HepG2 (cell line): ENCODE measurements around the gene CTNNA1. TPM values are rescaled to one million over a fixed set of nuclear protein-coding genes. Genes with fewer than 3 reads are reported as not detected.
A peak's percentile ranks its signal among the peaks of the same experiment; 100 is the strongest.

Source experiments
- ATAC-seq: fragments of 200-7000 bp; cut with Tn5 transposase; 3 replicates; pipeline ENCODE4 v1.9.1; 2020; ENCODE audit warnings: mild to moderate bottlenecking, moderate library complexity
- BruUV-seq: library from RNA; stranded (reverse); fragments of 400-500 nt; replicated peaks from 2 replicates; lab custom pipeline; 2021; lab: Mats Ljungman, UMichigan
- CTCF ChIA-PET: fragments of 300-600 bp; formaldehyde crosslinking; extraction: SDS; loops from one replicate; lab custom pipeline; 2021; ENCODE audit warnings: low total read pairs, inconsistent platforms, low intra/inter-chr PET ratio; lab: Yijun Ruan, JAX
- POLR2A ChIA-PET: fragments of 350-600 bp; sonication (Branson Sonifier 250); formaldehyde crosslinking; loops from one replicate; lab custom pipeline; 2020; ENCODE audit warnings: antibody characterized with exemption, inconsistent platforms; lab: Yijun Ruan, JAX
- DNase-seq: peaks from one replicate; pipeline ENCODE4 v3.0.0-alpha.2; 2015; ENCODE audit warnings: low spot score
- FAIRE-seq: peaks from 3 replicates; lab custom pipeline; 2011; peaks lifted over from hg19 to GRCh38; lab: Jason Lieb, UNC
- H2AFZ ChIP-seq: one replicate; pipeline ENCODE4 v1.6.1; 2011; ENCODE audit warnings: low read length, inconsistent platforms
- H3K27ac ChIP-seq: fragments of 300-600 bp; 3 replicates; pipeline ENCODE4 v1.8.0; 2011; ENCODE audit warnings: mixed run types, mild to moderate bottlenecking, mixed read lengths, low read length, inconsistent platforms; ENCODE audit not compliant: insufficient read depth; ENCODE audit errors: extremely low read length
- H3K27me3 ChIP-seq, 2 experiments: fragments of 200-600 bp in 1 of 2; 2 replicates in 1 of 2; 3 replicates in 1 of 2; pipeline versions ENCODE4 v1.6.0 to v1.8.0; 2011; ENCODE audit warnings: low read length in 2 of 2, mild to moderate bottlenecking in 2 of 2, moderate library complexity in 2 of 2, inconsistent platforms in 1 of 2; ENCODE audit not compliant: insufficient read depth in 2 of 2, control insufficient read depth in 1 of 2
- H3K36me3 ChIP-seq, 2 experiments: fragments of 200-600 bp in 1 of 2; replicated peaks in 1 of 2; 2 replicates in 1 of 2; 3 replicates in 1 of 2; pipeline versions ENCODE4 v1.5.1 to v1.8.0; 2011; ENCODE audit warnings: low read length in 2 of 2, inconsistent platforms in 1 of 2; ENCODE audit not compliant: insufficient read depth in 2 of 2, control insufficient read depth in 1 of 2
- H3K4me1 ChIP-seq: 2 replicates; pipeline ENCODE4 v1.5.1; 2012; ENCODE audit warnings: low read length, inconsistent platforms; ENCODE audit not compliant: insufficient read depth
- H3K4me2 ChIP-seq: 2 replicates; pipeline ENCODE4 v1.6.0; 2011; ENCODE audit warnings: low read depth, low read length, inconsistent platforms
- H3K4me3 ChIP-seq, 3 experiments: fragments of 200-600 bp in 1 of 3; sonication (generic), shearing (Covaris generic) in 1 of 3; replicated peaks in 1 of 3; 2 replicates each; pipeline ENCODE4 v1.5.1; 2011 to 2016; ENCODE audit warnings: low read length in 3 of 3, inconsistent platforms in 2 of 3, low read depth in 2 of 3, mild to moderate bottlenecking in 2 of 3, control low read depth in 1 of 3, mixed read lengths in 1 of 3; ENCODE audit not compliant: insufficient read depth in 1 of 3
- H3K79me2 ChIP-seq: one replicate; pipeline ENCODE4 v1.6.1; 2011; ENCODE audit warnings: low read length, inconsistent platforms; ENCODE audit not compliant: insufficient read depth
- H3K9ac ChIP-seq: 2 replicates; pipeline ENCODE4 v1.6.0; 2011; ENCODE audit warnings: mild to moderate bottlenecking, low read depth, low read length, inconsistent platforms; ENCODE audit not compliant: insufficient read depth
- H3K9me3 ChIP-seq: 2 replicates; pipeline ENCODE4 v1.5.1; 2012; ENCODE audit warnings: mild to moderate bottlenecking, low read length
- H4K20me1 ChIP-seq: 2 replicates; pipeline ENCODE4 v1.6.0; 2011; ENCODE audit warnings: inconsistent platforms, mild to moderate bottlenecking, low read length, moderate library complexity; ENCODE audit not compliant: insufficient read depth
- EED ChIP-seq: sonication (generic); formaldehyde crosslinking; IDR thresholded peaks from 2 replicates; pipeline ENCODE4 v1.5.0; 2020; ENCODE audit warnings: mild to moderate bottlenecking, missing genetic modification reagents
- ELF4 ChIP-seq: sonication (generic); formaldehyde crosslinking; IDR thresholded peaks from 2 replicates; pipeline ENCODE4 v1.5.0; 2020; ENCODE audit warnings: missing genetic modification reagents, mild to moderate bottlenecking, moderate library complexity, borderline replicate concordance
- HNRNPK ChIP-seq: fragments of 200-400 bp; formaldehyde crosslinking; IDR thresholded peaks from 2 replicates; pipeline ENCODE4 v1.6.1; 2018; ENCODE audit warnings: low read length, low read depth, moderate library complexity, mild to moderate bottlenecking; ENCODE audit not compliant: poor library complexity, severe bottlenecking
- JUN ChIP-seq: sonication (generic); formaldehyde crosslinking; IDR thresholded peaks from 2 replicates; pipeline ENCODE4 v1.4.0; 2020; ENCODE audit warnings: mild to moderate bottlenecking, missing genetic modification reagents
- MLXIP ChIP-seq: sonication (generic); formaldehyde crosslinking; IDR thresholded peaks from 2 replicates; pipeline ENCODE4 v1.9.0; 2021; ENCODE audit warnings: missing genetic modification reagents, borderline replicate concordance
- NFKBIZ ChIP-seq: IDR thresholded peaks from 2 replicates; pipeline ENCODE4 v1.6.1; 2018; ENCODE audit warnings: missing genetic modification reagents, missing compliant biosample characterization
- PHF8 ChIP-seq: sonication (generic); formaldehyde crosslinking; IDR thresholded peaks from 2 replicates; pipeline ENCODE4 v1.5.0; 2020; ENCODE audit warnings: missing genetic modification reagents
- RXRA ChIP-seq: sonication (generic); formaldehyde crosslinking; IDR thresholded peaks from 2 replicates; pipeline ENCODE4 v1.5.1; 2020; ENCODE audit warnings: missing genetic modification reagents
- ZBTB25 ChIP-seq: IDR thresholded peaks from 2 replicates; pipeline ENCODE4 v1.6.1; 2018; ENCODE audit warnings: missing genetic modification reagents
- ZNF230 ChIP-seq: sonication (generic); formaldehyde crosslinking; IDR thresholded peaks from 2 replicates; pipeline ENCODE4 v1.4.0; 2020; ENCODE audit warnings: mild to moderate bottlenecking, missing genetic modification reagents
- ZNF232 ChIP-seq: sonication (generic); formaldehyde crosslinking; IDR thresholded peaks from 2 replicates; pipeline ENCODE4 v1.4.0; 2020; ENCODE audit warnings: missing genetic modification reagents, borderline replicate concordance
- ZNF510 ChIP-seq: sonication (generic); formaldehyde crosslinking; IDR thresholded peaks from 2 replicates; pipeline ENCODE4 v1.4.0; 2020; ENCODE audit warnings: low read depth, mild to moderate bottlenecking, missing genetic modification reagents
- ZNF577 ChIP-seq: sonication (generic); formaldehyde crosslinking; IDR thresholded peaks from 2 replicates; pipeline ENCODE4 v1.4.0; 2020; ENCODE audit warnings: mild to moderate bottlenecking, low read depth, missing genetic modification reagents, borderline replicate concordance
- WGBS: methylation state at CpG from one replicate; pipeline ENCODE4 v1.1.6; 2017; ENCODE audit warnings: low lambda C conversion rate; 5-methylcytosine and 5-hydroxymethylcytosine counted together
- in situ Hi-C: cut with HindIII; loops from 2 replicates; pipeline ENCODE4 v1.10.0; 2017; ENCODE audit warnings: low pct_unique_long_range_greater_than_20kb; ENCODE audit not compliant: extremely low pct_ligation_motif_present
- intact Hi-C: fragments of 100-400 bp; cut with micrococcal nuclease; formaldehyde crosslinking; loops from one replicate; pipeline ENCODE4 v1.10.0; 2022; ENCODE audit not compliant: unreplicated experiment
- polyA plus RNA-seq, 8 experiments: library from polyadenylated mRNA; depleted of rRNA in 3 of 8; stranded (reverse) in 7 of 8; unstranded in 1 of 8; fragments of >200 nt; fragmentation: Illumina TruSeq in 4 of 8; extraction: Trizol in 4 of 8; gene quantifications; 2 replicates each; pipeline versions ENCODE4 v1.2.1 to v1.2.3, GENCODE V29; 2011 to 2016; ENCODE audit warnings: low read depth in 4 of 8, missing spikeins in 1 of 8, mixed read lengths in 1 of 8; ENCODE audit not compliant: insufficient read depth in 1 of 8
- total RNA-seq, 5 experiments: library from RNA; depleted of rRNA; stranded (reverse); fragments of >200 nt; fragmentation: Illumina TruSeq; extraction: Trizol; gene quantifications; 2 replicates each; pipeline ENCODE4 v1.2.3, GENCODE V29; 2016; ENCODE audit warnings: low read depth in 1 of 5
- TF ChIP-seq, protein P1 (sequence below): sonication (generic); formaldehyde crosslinking; IDR thresholded peaks from 2 replicates; pipeline ENCODE4 v1.4.0; 2020; ENCODE audit warnings: missing genetic modification reagents, borderline replicate concordance
- TF ChIP-seq, protein P2 (sequence below): sonication (generic); formaldehyde crosslinking; IDR thresholded peaks from 2 replicates; pipeline ENCODE4 v1.8.0; 2023; ENCODE audit warnings: mild to moderate bottlenecking, missing genetic modification reagents

CTNNA1 gene
- total and polyA plus RNA-seq, 2 of the 13 experiments (the other 11 are each of a cell fraction or from before 2014, with no cell fraction given), result 66.8 to 162 TPM

DNA sequence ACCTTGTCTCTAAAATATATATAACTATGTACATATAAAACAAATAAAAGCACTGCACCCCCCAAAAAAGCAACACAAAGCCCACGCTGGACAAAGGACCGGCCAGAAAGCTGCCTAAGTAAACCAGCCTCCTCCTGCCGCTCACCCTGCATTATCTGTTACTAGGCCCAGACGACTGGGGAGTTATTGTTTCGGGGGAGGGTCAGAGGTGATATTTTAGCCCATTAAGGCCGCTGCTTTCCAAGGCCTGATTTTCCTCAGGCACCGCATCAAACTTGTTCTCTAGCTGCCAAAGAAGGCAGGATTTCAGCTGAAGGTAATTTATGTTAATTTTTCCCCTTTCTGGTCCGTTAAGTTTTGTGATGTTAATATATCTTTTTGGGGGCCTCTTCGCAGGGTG lies 44.0 kb upstream of the CTNNA1 start:
- peaks cover 0 to 4% of the 10 kb centered on the region in 2 experiments; a peak in 1 of 5 replicates for H3K27me3 ChIP-seq
- no peak overlapping the region for H3K27ac ChIP-seq
- no TSS peak for BruUV-seq
- no peak for FAIRE-seq
- H4K20me1 ChIP-seq, result no peaks in the 10 kb centered on the region
- CTCF ChIA-PET, result no interaction called here
- peaks cover 22% of the 10 kb centered on the region for H3K4me1 ChIP-seq
- no peak overlapping the region for H2AFZ ChIP-seq
- H3K9ac ChIP-seq, result no peak overlapping the region
- no peaks in the 10 kb centered on the region for H3K36me3 ChIP-seq
- TF ChIP-seq RXRA (CRISPR knock-in tag) (no peak), MLXIP (CRISPR knock-in tag) (no peak), ZNF510 (CRISPR knock-in tag) (no peak), ELF4 (CRISPR knock-in tag) (no peak), ZBTB25 (CRISPR knock-in tag) (no peak), JUN (CRISPR knock-in tag) (no peak), PHF8 (CRISPR knock-in tag) (no peak), NFKBIZ (CRISPR knock-in tag) (no peak), EED (no peak), ZNF577 (no peak), HNRNPK (no peak), ZNF232 (no peak), ZNF230 (no peak)
- TF ChIP-seq, protein P1, sequence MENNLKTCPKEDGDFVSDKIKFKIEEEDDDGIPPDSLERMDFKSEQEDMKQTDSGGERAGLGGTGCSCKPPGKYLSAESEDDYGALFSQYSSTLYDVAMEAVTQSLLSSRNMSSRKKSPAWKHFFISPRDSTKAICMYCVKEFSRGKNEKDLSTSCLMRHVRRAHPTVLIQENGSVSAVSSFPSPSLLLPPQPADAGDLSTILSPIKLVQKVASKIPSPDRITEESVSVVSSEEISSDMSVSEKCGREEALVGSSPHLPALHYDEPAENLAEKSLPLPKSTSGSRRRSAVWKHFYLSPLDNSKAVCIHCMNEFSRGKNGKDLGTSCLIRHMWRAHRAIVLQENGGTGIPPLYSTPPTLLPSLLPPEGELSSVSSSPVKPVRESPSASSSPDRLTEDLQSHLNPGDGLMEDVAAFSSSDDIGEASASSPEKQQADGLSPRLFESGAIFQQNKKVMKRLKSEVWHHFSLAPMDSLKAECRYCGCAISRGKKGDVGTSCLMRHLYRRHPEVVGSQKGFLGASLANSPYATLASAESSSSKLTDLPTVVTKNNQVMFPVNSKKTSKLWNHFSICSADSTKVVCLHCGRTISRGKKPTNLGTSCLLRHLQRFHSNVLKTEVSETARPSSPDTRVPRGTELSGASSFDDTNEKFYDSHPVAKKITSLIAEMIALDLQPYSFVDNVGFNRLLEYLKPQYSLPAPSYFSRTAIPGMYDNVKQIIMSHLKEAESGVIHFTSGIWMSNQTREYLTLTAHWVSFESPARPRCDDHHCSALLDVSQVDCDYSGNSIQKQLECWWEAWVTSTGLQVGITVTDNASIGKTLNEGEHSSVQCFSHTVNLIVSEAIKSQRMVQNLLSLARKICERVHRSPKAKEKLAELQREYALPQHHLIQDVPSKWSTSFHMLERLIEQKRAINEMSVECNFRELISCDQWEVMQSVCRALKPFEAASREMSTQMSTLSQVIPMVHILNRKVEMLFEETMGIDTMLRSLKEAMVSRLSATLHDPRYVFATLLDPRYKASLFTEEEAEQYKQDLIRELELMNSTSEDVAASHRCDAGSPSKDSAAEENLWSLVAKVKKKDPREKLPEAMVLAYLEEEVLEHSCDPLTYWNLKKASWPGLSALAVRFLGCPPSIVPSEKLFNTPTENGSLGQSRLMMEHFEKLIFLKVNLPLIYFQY (CRISPR knock-in tag), result no peak
- TF ChIP-seq, protein P2, sequence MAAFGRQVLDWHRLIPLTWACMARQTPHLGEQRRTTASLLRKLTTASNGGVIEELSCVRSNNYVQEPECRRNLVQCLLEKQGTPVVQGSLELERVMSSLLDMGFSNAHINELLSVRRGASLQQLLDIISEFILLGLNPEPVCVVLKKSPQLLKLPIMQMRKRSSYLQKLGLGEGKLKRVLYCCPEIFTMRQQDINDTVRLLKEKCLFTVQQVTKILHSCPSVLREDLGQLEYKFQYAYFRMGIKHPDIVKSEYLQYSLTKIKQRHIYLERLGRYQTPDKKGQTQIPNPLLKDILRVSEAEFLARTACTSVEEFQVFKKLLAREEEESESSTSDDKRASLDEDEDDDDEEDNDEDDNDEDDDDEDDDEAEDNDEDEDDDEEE, result no peak
- TF ChIP-seq, all 625 proteins: peak for 0
- WGBS, result 41% methylated on average over 8 of the region's 9 CpGs
- DNase-seq (no peak), ATAC-seq (no peak)
- Histone ChIP-seq H3K79me2 (no peaks in the 10 kb centered on the region), H3K4me2 (peak overlapping the region; percentile 55), H3K9me3 (no peaks in the 10 kb centered on the region), H3K4me3 (no peak overlapping the region)
- intact Hi-C loops, result no loop called here
- in situ Hi-C loops, result no loop called here
- POLR2A ChIA-PET, result no interaction called here
